NCI-H1105 (cell line): ENCODE data around the gene METTL25.
"Not testable (repeated sequence)": the region's sequence is repeated elsewhere in the genome, so short reads cannot be mapped to it uniquely, and the experiment has no call there.

Source experiments
- DNase-seq: peaks from one replicate; lab custom pipeline; 2025; lab: John Stamatoyannopoulos, UW

The METTL25 gene, protein sequence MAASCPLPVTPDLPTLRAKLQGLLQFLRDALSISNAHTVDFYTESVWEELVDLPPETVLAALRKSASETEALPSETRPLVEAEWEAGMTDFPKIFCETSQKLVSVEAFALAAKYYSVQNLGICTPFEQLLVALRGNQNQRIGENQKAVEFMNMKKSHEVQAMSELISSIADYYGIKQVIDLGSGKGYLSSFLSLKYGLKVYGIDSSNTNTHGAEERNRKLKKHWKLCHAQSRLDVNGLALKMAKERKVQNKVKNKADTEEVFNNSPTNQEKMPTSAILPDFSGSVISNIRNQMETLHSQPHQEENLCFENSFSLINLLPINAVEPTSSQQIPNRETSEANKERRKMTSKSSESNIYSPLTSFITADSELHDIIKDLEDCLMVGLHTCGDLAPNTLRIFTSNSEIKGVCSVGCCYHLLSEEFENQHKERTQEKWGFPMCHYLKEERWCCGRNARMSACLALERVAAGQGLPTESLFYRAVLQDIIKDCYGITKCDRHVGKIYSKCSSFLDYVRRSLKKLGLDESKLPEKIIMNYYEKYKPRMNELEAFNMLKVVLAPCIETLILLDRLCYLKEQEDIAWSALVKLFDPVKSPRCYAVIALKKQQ

DNA sequence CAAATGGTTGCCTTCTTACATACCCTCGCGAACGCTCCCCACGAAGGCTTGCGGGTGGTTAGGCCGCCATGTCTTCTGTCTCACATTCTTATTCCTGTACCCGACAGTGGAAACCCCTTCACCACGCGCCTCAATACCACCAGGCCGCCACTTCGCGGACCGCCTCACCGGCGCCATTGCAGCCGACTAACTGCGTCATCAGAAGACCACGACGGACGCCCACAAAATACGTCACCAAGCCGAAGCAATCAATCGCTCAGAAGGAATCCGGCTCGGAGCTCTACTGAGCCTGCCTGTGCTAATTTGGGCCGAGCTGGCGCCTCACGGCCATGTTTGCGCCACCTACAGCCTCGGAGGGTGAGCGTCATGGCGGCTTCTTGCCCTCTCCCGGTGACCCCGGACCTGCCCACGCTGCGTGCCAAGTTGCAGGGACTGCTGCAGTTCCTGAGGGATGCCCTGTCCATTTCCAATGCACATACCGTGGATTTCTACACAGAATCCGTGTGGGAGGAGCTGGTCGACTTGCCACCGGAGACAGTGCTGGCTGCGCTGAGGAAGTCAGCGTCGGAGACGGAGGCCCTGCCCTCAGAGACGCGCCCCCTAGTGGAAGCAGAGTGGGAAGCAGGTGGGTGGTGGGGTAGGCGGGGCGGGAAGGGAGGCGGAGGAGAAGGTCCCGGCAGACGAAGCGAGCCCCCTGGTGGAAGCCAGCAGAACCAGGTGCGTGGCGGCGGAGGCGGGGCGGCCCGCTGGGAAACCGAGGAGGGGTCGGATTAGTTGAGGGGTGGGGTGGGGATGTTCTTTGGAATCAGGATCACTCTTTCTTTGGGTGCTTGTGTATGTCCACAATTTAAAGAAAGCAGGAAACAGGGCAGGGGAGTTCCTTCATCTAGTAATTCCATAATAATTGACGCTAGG lies at the start of gene METTL25, which contains the start of gene CCDC59:
Gene METTL25 (plus strand): TSS at position 330 of the 915 bp plus-strand sequence. CDS start 37 bp downstream, at position 367.
Gene CCDC59 (minus strand): TSS at position 188 of the 915 bp plus-strand sequence. CDS start 11 bp downstream, at position 177.
- peak; percentile 98 for DNase-seq

GRCh38 chr12:82314406-82314892 lies 43.9 kb upstream of the METTL25 start:
- no peak for DNase-seq

DNA sequence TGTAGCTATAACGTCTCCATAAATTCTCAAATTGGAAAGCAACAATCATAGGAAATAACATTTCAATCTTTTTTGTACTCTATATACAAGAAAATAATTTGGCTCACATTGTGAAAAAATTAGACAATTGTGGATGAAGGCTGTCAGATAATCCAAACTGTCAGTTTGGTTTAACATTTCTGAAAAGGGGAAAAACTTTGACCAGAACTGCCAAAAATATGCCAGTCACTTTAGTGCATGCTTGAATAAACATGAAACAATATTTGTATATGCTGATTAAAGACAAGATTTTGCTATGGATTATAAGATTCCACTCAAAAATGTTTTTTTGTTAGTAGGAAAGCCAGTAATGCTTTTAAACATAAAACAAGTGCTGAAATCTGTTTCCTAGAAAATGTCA lies 39.1 kb upstream of the METTL25 start:
- no peak for DNase-seq

DNA sequence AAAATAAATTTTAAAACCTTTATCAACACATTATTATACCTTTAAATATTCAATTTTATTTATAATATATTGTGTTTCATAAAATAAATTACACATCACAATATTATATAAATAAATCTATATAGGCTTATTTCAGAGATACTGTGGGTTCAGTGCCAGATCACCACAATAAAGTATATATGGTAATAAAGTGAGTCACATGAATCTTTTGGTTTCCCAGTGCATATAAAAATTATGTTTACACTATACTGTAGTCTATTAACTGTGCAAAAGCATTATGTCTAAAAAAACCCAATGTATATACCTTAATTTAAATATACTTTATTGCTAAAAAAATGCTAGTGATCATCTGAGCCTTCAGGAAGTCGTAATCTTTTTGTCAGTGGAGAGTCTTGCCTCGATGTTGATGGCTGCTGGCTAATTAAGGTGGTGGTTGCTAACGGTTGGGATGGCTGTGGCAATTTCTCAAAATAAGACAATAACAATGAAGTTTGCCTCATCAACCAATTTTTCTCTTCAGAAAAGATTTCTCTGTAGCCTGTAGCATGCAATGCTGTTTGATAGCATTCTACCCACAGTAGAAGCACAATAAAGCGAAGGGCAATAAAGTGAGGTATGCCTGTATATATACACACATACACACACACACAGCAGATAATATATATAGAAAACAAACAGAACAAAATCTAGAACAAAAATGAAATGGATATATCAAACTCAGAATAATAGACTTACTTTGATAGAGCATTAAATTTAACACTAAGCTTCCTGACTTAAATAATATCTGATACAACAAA lies 32.6 kb upstream of the METTL25 start:
- no peak for DNase-seq

GRCh38 chr12:82326905-82327503 lies 31.3 kb upstream of the METTL25 start:
- DNase-seq, result peak; percentile 26

- DNase-seq, result no peak
Measured at GRCh38 chr12:82327861-82328260, 30.5 kb upstream of the METTL25 start.

DNA sequence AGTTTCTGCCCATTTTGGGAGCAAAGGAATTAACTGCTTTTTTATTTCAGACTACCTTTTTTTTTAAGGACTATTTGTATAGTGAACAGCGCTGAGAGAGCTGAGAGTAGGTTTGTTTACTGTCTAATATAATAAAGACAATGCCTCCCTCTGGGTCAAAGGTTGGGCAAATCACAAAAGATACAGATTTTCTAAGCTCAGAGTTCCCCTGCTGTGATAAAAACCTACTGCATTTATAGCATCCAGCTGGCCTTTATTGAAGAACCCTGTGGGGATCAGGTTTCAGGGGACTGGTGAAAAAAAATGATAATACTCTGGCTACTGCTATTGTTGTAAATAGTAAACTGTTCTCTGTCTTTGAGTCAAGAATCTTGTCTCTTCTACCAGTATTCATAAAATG lies 28.8 kb upstream of the METTL25 start:
- DNase-seq, result peak; percentile 52

- DNase-seq, result no peak
Measured at GRCh38 chr12:82350161-82350560, 8.2 kb upstream of the METTL25 start.

GRCh38 chr12:82351390-82351789 lies 6.9 kb upstream of the METTL25 start:
- no peak for DNase-seq

DNA sequence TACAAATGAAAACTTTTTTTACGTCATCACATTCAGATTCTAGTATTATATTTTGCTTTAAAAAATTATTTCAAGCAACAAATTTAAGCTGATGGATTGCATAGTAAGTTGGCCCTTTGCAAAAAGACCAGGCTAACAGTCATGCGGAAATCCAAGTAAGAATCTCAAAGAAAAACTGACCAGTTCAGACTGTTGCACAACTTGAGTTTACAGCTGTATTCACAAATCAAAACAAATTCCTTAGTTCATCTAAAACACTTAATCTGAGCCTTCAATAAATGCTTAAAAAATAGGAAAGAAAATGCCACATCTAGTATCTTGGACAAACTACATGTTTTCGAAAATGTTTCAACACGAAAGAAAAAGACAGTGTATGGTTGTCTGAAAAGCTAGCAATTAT lies 989 bp upstream of the METTL25 start:
- no peak for DNase-seq

- no peak for DNase-seq
Measured at GRCh38 chr12:82357845-82358199, 507 bp upstream of the METTL25 start.

GRCh38 chr12:82359115-82359478 lies 768 bp downstream of the METTL25 start:
- DNase-seq, result peak; percentile 47

GRCh38 chr12:82360834-82361233 lies 2.5 kb downstream of the METTL25 start:
- DNase-seq, result not testable (repeated sequence)

DNA sequence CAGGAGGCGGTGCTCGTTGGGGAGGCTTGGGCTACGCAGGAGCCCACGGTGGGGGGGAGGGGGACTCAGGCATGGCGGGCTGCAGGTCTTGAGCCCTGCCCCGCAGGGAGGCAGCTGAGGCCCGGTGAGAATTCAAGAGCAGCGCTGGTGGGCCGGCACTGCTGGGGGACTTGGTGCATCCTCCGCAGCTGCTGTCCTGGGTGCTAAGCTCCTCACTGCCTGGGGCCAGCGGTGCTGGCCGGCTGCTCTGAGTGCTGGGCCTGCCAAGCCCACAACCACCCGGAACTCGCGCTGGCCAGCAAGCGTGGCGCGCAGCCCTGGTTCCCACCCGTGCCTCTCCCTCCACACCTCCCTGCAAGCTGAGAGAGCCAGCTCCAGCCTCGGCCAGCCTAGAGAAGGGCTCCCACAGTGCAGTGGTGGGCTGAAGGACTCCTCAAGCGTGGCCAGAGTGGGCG lies 3.2 kb downstream of the METTL25 start:
- no peak for DNase-seq

DNA sequence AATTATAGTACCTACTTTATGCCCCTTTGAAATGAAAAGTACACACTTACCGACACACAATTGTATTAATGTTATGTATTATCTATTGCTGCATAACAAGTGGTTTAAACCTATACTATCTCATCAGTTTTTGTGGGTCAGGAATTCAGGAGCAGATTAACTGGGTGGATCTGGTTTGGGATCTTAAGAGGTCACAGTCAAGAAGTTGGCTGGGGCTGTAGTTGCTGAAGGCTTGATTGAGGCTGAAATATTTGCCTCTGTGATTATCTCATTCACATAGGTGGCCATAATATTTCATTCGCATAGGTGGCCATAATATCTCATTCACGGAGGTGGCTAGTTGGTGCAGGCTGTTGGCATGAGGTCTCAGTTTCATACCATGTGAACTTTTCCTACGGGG lies 5.7 kb downstream of the METTL25 start:
- DNase-seq, result no peak

DNA sequence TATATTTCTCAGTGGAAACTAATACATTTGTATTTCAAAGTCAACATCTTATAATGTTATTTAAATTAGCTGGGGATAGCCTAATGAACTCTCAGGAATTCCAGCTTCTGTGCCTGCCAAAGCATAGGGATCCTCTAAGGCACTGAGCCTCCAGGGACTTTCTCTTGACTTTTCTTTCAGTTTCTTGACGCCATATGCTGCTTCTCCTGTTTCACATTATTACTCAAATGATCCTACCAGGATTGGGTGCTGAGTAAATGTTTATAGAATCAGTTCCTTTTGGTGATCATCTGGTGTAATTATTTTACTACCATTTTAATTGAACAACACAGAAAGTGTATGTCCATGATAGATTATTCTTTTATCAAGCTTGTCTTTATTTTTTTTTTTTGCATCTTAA lies 7.9 kb downstream of the METTL25 start:
- no peak for DNase-seq

- no peak for DNase-seq
Measured at GRCh38 chr12:82375201-82375600, 16.9 kb downstream of the METTL25 start.

GRCh38 chr12:82378997-82379396 lies 20.7 kb downstream of the METTL25 start:
- DNase-seq, result no peak

GRCh38 chr12:82383930-82384552 lies 25.7 kb downstream of the METTL25 start:
- DNase-seq, result no peak

- DNase-seq, result no peak
Measured at GRCh38 chr12:82398879-82399278, 40.5 kb downstream of the METTL25 start.

DNA sequence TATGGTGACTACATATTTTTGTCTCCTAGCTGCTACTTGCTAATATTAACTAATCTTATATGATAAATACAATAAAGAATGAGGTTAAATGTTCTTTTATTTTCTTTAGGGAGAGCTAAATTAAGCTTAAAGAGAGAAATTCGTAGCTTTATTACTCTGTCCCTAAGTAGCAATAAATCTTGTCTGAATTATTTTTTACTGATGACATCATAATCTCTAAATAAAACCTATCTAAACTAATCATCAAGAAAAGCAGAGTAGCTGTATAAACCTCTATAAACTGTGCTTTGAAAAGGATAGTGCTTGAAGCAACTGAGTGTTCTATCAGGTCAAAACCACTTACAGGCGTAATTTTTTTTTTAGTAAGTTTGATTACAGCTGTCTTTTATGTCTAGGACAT lies 42.5 kb downstream of the METTL25 start:
- DNase-seq, result no peak
